ENCODE results near the gene DNAH10. TPM values are rescaled to one million over a fixed set of nuclear protein-coding genes. Genes with fewer than 3 reads are reported as not detected.
A peak's percentile ranks its signal among the peaks of the same experiment; 100 is the strongest.

DNAH10 gene
- polyA plus RNA-seq, 1 donor, result 7.5 TPM

- peak; percentile 93 for DNase-seq
These were observed 210.6 kb downstream of the DNAH10 start, which contains the start of the genes CCDC92 and ZNF664 for GRCh38 chr12:123972457-123973401. CCDC92 (minus strand) TSS chr12:123972831; CDS start chr12:123944305, 28,526 bp downstream. ZNF664 (plus strand) TSS chr12:123973215; CDS start chr12:124012145, 38,930 bp downstream.

GRCh38 chr12:123973552-123974341 lies 211.6 kb downstream of the DNAH10 start:
- DNase-seq, result peak; percentile 31

GRCh38 chr12:123976227-123976826 lies 214.2 kb downstream of the DNAH10 start:
- DNase-seq, result no peak

GRCh38 chr12:123979566-123979965 lies 217.5 kb downstream of the DNAH10 start:
- DNase-seq, result no peak

GRCh38 chr12:123982269-123982668 lies 220.2 kb downstream of the DNAH10 start:
- DNase-seq, result no peak

DNA sequence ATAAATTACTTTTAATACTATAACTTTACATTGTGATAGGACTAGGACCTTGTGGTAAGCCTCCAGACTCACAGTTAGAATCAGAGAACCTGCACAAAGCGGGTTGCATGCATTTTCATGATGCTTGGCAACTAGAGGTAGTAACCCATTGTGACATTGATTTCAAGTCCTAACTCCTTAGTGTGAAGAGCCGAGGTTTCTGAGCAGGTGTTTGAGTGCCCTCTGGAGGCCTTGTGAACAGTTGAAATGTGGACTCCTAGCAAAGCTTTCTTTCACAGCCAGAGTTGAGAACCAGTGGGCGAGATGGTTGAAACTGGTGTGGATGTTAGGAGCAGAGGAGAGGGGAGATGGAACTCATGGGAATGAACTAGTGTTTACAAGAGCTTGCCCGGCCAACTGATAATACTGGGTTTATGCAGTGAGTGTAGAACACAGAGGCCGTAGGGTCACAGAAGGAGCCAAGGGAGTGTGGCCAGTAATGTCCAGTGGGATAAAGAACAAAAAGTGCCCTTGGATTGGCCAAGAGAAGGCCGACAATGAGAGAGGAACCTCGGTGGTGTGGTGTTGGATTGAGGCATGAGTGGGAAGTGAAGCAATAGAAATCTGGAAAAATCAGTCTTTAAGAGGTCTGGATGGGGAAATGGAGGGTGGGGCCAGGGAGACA lies 221.9 kb downstream of the DNAH10 start:
- DNase-seq, result peak; percentile 69

DNA sequence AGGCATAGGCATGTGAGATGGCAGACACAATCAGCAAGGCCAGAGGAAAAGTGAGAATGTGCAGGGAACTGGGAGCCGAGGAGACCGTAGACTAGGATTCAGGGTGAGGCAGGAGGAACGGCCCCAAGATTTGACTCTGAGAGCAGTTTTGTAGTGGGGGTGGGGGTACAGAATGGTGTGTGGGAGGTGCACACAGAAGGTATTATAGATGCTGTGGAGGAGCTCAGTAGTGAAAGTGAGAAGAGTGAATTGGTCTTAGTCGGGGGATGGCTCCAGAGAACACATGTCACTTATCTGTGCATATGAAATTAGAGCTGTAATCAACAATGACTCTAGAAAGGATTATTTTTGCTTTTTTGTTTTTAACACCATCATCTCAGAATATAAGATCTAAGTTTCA lies 222.8 kb downstream of the DNAH10 start:
- no peak for DNase-seq

Other genes starting within 250 kb of the DNAH10 start
- 22.1 TPM for gene RILPL1, start 228.6 kb upstream of the DNAH10 start, polyA plus RNA-seq (ENCODE audit: insufficient read length)
- gene TMED2, start 177.7 kb upstream of the DNAH10 start, polyA plus RNA-seq (ENCODE audit: insufficient read length), result 222 TPM
- 47.5 TPM for gene DDX55, start 160.2 kb upstream of the DNAH10 start, polyA plus RNA-seq (ENCODE audit: insufficient read length)
- 71.5 TPM for gene EIF2B1, start 128.6 kb upstream of the DNAH10 start, polyA plus RNA-seq (ENCODE audit: insufficient read length)
- 48.3 TPM for gene GTF2H3, start 128.5 kb upstream of the DNAH10 start, polyA plus RNA-seq (ENCODE audit: insufficient read length)
- gene TCTN2, start 91.2 kb upstream of the DNAH10 start, polyA plus RNA-seq (ENCODE audit: insufficient read length), result 41.6 TPM
- gene ATP6V0A2, start 49.9 kb upstream of the DNAH10 start, polyA plus RNA-seq (ENCODE audit: insufficient read length), result 32.1 TPM
- 50.4 TPM for gene CCDC92, start 210.5 kb downstream of the DNAH10 start, polyA plus RNA-seq (ENCODE audit: insufficient read length)
- 188 TPM for gene ZNF664, start 210.9 kb downstream of the DNAH10 start, polyA plus RNA-seq (ENCODE audit: insufficient read length)